ENCODE measurements around the gene IL1RL1. TPM values are rescaled to one million over a fixed set of nuclear protein-coding genes. Genes with fewer than 3 reads are reported as not detected.

Gene IL1RL1
- total RNA-seq, 1 donor from 2014 or later, result not detected

- Mint-ChIP-seq H3K4me1 (no peaks in the 10 kb centered on the region), H3K27ac (no peak overlapping the region), H3K27me3 (peaks cover 12% of the 10 kb centered on the region), H3K4me3 (no peak overlapping the region), H3K9me3 (no peaks in the 10 kb centered on the region), H3K36me3 (ENCODE audit: low read depth) (no peaks in the 10 kb centered on the region)
- ChIA-PET CTCF (interaction anchor here (1.2 kb wide), 1 partner anchor 9 kb away, joined by 4 read pairs; no protein-coding TSS in a partner anchor), POLR2A (no interaction called here)
- intact Hi-C loops (cut with micrococcal nuclease), result no loop called here
- no peak for ATAC-seq (ENCODE audit: low read depth)
- TF ChIP-seq, protein P1, sequence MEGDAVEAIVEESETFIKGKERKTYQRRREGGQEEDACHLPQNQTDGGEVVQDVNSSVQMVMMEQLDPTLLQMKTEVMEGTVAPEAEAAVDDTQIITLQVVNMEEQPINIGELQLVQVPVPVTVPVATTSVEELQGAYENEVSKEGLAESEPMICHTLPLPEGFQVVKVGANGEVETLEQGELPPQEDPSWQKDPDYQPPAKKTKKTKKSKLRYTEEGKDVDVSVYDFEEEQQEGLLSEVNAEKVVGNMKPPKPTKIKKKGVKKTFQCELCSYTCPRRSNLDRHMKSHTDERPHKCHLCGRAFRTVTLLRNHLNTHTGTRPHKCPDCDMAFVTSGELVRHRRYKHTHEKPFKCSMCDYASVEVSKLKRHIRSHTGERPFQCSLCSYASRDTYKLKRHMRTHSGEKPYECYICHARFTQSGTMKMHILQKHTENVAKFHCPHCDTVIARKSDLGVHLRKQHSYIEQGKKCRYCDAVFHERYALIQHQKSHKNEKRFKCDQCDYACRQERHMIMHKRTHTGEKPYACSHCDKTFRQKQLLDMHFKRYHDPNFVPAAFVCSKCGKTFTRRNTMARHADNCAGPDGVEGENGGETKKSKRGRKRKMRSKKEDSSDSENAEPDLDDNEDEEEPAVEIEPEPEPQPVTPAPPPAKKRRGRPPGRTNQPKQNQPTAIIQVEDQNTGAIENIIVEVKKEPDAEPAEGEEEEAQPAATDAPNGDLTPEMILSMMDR (IDR thresholded peaks at IDR 0.05), result no peak
- DNase-seq, result no peak
Observed at GRCh38 chr2:102284611-102285010, 26.8 kb upstream of the IL1RL1 start.

- ATAC-seq (ENCODE audit: low read depth) (no peak), DNase-seq (no peak)
- TF ChIP-seq, protein P1 (IDR thresholded peaks at IDR 0.05), result no peak
- POLR2A ChIA-PET, result no interaction called here
- Mint-ChIP-seq H3K9me3 (no peaks in the 10 kb centered on the region), H3K4me3 (no peak overlapping the region), H3K27ac (no peak overlapping the region), H3K4me1 (no peaks in the 10 kb centered on the region), H3K27me3 (peaks cover 12% of the 10 kb centered on the region), H3K36me3 (ENCODE audit: low read depth) (no peaks in the 10 kb centered on the region)
- CTCF ChIA-PET, result interaction anchor here (1.2 kb wide), 1 partner anchor 10 kb away, joined by 4 read pairs; no protein-coding TSS in a partner anchor
- intact Hi-C loops (cut with micrococcal nuclease), result no loop called here
Observed at GRCh38 chr2:102285368-102285767, 26.0 kb upstream of the IL1RL1 start.

DNA sequence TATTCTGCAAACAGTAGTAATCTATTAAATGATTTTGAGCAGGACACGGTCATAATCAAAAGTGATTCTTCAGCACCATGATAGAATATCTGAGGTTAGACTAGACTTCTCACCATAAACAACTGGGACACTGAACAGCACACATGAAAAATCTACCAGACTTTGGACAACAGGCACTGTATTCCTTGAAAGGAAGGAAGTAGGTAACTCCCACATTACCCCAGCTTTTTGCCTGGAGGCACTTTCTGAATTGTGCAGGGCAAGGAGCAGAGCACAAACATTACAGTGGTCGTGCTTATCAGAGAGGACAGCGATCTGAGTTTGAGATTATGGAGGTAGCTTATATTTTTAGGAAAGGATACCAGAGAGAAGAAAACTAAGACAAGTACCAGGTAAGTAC, 25.3 kb upstream of the IL1RL1 start:
- H3K36me3 Mint-ChIP-seq (ENCODE audit: low read depth), result no peaks in the 10 kb centered on the region
- ChIA-PET CTCF (no interaction called here), POLR2A (no interaction called here)
- H3K27ac Mint-ChIP-seq, result no peak overlapping the region
- ATAC-seq (ENCODE audit: low read depth), result no peak
- intact Hi-C loops (cut with micrococcal nuclease), result no loop called here
- no peak for DNase-seq
- no peaks in the 10 kb centered on the region for H3K9me3 Mint-ChIP-seq
- no peaks in the 10 kb centered on the region for H3K4me1 Mint-ChIP-seq
- no peak overlapping the region for H3K4me3 Mint-ChIP-seq
- TF ChIP-seq, protein P1 (IDR thresholded peaks at IDR 0.05), result no peak
- peaks cover 10% of the 10 kb centered on the region for H3K27me3 Mint-ChIP-seq

- H3K4me3 Mint-ChIP-seq, result no peak overlapping the region
- peaks cover 16% of the 10 kb centered on the region for H3K27me3 Mint-ChIP-seq
- DNase-seq, result no peak
- TF ChIP-seq, protein P1 (IDR thresholded peaks at IDR 0.05), result no peak
- POLR2A ChIA-PET, result no interaction called here
- no peaks in the 10 kb centered on the region for H3K4me1 Mint-ChIP-seq
- CTCF ChIA-PET, result no interaction called here
- H3K36me3 Mint-ChIP-seq (ENCODE audit: low read depth), result no peaks in the 10 kb centered on the region
- H3K27ac Mint-ChIP-seq, result no peak overlapping the region
- H3K9me3 Mint-ChIP-seq, result no peaks in the 10 kb centered on the region
- intact Hi-C loops (cut with micrococcal nuclease), result no loop called here
- no peak for ATAC-seq (ENCODE audit: low read depth)
Observed at GRCh38 chr2:102289129-102289528, 22.2 kb upstream of the IL1RL1 start.

DNA sequence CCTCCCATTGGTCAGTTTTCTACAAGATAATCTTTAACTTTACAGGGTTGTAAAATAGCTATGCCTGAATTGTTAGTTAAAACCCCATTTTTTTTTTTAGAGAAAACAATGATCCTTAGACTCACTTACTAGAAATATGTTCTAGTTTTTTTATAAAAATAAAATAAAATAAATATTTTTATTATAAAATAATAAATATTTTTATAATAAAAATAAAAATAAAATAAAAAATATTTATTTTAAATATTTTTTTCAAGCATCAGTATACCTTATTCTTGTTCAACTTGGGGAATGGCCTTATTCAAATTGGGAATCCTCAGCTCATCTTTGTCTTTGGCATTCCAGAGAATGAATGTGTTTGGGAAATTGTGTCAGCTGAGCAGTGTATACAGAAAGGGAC, 20.8 kb upstream of the IL1RL1 start:
- POLR2A ChIA-PET, result no interaction called here
- Mint-ChIP-seq H3K9me3 (no peaks in the 10 kb centered on the region), H3K4me1 (peaks cover 2% of the 10 kb centered on the region), H3K27ac (no peak overlapping the region), H3K36me3 (ENCODE audit: low read depth) (no peaks in the 10 kb centered on the region), H3K4me3 (no peak overlapping the region), H3K27me3 (peaks cover 18% of the 10 kb centered on the region)
- ATAC-seq (ENCODE audit: low read depth) (no peak), DNase-seq (no peak)
- TF ChIP-seq, protein P1 (IDR thresholded peaks at IDR 0.05), result no peak
- intact Hi-C loops (cut with micrococcal nuclease), result no loop called here
- CTCF ChIA-PET, result no interaction called here

Measured in activated B cell treated with CpG ODN at 0.5 μM for 24 hours (primary cell).